GM20000 (cell line): ENCODE measurements around the gene SCD5.
"Not testable (repeated sequence)": the region's sequence is repeated elsewhere in the genome, so short reads cannot be mapped to it uniquely, and the experiment has no call there.

Experiments used
- DNase-seq: peaks from one replicate; pipeline ENCODE4 v3.0.0; 2012; ENCODE audit warnings: low spot score
- TF ChIP-seq, protein P1 (sequence below): IDR thresholded peaks from 2 replicates; pipeline ENCODE4 v1.5.1; 2012; ENCODE audit warnings: mild to moderate bottlenecking, control low read depth; ENCODE audit errors: extremely low read depth, missing control alignments

The SCD5 gene

DNA sequence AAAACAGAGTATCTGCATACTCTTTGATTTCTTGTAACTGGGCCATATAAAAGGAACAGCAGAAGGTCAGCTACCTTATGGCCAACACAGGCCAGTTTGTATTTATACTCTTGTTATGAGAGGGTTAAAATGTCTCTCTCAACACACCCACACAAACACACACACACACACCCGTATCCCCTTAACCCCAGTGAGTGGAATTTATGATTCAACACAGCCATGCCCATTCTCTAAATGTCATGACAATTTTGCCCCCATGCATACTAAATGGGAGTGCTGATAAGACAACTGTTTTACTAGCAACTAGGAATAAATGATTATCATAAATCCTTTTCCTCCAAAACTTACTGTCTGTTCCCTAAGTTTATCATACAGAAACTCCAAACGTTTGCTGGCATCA is 22.1 kb upstream of the SCD5 start:
- no peak for DNase-seq
- TF ChIP-seq, protein P1, sequence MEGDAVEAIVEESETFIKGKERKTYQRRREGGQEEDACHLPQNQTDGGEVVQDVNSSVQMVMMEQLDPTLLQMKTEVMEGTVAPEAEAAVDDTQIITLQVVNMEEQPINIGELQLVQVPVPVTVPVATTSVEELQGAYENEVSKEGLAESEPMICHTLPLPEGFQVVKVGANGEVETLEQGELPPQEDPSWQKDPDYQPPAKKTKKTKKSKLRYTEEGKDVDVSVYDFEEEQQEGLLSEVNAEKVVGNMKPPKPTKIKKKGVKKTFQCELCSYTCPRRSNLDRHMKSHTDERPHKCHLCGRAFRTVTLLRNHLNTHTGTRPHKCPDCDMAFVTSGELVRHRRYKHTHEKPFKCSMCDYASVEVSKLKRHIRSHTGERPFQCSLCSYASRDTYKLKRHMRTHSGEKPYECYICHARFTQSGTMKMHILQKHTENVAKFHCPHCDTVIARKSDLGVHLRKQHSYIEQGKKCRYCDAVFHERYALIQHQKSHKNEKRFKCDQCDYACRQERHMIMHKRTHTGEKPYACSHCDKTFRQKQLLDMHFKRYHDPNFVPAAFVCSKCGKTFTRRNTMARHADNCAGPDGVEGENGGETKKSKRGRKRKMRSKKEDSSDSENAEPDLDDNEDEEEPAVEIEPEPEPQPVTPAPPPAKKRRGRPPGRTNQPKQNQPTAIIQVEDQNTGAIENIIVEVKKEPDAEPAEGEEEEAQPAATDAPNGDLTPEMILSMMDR: no peak

DNA sequence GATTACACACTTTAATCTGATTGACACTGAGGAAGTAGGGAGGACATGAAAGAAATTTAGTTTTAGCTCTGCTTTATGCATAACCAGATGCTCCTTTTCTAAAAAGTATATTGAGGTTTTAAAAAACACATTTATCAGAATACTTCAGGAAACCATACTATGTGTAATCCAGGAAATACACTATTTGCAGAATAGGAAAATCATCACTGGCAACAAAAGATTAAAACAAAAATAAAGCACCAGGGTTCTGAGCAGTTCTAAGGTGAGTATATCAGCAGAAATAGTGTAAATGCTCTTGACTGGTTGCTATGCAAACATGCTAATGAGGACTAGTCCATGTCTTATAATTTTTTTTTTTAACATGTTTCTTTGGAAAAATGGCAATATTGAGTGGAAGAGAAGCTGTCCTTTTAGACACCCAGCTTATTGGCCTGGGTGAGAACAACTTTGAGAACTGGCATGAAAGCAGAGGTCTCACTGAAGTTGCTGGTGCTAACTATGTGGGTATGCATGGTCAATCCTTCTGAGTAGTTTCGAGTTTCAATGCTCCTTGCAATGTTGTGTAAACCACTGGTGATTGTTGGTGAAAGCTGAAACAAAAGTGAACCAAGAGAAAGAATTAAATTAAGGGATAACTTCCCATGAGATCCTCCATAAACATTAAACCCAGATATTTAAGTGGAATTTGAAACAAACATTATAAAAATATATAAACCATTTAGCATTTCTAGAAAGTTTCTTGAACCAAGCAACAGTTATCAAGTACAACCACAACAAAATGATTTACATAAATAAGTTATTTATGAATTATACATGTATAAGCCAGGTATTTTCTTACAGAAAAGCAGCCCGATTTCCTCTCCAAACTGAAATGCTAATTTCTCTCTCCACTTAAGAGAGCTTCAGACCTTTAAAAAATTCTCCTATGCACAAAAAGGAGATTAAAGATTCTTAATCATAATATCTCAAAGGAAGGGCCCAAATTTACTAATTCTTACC is 20.4 kb upstream of the SCD5 start:
- DNase-seq: no peak
- TF ChIP-seq, protein P1: no peak

DNA sequence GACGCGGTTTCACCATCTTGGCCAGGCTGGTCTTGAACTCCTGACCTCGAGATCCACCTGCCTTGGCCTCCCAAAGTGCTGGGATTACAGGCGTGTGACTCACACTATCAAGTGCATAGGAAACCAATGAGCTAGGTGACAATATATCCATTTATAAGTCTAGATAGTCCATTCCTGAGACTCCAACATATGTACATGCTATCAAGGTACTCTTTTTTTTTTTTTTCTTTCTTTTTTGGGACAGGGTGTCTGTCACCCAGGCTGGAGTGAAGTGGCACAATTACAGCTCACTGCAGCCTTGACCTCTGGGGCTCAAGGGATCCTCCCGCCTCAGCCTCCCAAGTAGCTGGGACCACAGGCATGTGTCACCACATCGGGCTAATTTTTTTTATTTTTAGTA is 18.3 kb upstream of the SCD5 start:
- DNase-seq: not testable (repeated sequence)

DNA sequence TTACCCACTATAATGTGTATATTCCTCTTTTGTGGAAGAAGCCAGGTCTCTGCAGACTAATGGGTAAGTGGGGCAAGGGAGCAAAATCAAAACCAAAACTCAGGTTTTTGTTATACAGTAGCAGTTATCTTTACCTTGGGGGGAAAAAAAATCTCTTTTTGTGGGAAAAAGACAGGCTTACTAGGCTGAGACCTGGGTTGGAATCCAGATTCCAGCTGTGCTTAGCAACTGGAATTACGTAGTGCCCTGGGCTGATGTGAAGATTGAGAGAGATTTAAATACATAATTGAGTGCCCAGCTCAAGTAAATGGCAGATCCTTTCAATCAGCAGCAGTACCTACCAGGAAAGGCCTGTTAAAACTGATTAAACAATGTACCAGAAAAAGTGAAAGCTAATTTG is 15.4 kb upstream of the SCD5 start:
- TF ChIP-seq, protein P1: no peak

DNA sequence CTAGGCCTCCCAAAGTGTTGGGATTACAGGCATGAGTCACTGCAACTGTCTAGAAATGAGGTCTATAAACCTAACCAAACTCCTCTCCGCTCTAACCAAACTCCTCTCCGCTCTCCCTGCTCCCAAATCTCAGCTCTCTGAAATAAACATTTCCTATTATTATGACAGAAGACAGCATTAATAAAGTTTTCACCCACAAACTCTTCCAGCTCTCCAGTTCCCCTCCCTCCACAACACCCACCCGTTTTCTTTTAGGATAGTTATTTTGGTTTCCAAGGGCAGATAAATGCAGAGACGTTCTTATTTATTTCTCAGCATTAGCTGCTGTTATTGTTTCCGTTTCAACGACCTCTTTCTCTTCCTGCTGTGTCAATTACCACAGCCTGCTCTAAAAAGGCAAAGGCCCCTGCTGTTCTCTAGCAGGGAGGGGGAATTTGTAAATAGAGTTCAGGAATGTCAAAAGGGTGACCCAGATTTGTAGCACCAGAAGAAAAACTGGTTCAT is 13.3 kb upstream of the SCD5 start:
- DNase-seq: no peak
- TF ChIP-seq, protein P1: no peak

More for the DNA sequence above, 15.4 kb upstream of the SCD5 start:
- DNase-seq: no peak

DNA sequence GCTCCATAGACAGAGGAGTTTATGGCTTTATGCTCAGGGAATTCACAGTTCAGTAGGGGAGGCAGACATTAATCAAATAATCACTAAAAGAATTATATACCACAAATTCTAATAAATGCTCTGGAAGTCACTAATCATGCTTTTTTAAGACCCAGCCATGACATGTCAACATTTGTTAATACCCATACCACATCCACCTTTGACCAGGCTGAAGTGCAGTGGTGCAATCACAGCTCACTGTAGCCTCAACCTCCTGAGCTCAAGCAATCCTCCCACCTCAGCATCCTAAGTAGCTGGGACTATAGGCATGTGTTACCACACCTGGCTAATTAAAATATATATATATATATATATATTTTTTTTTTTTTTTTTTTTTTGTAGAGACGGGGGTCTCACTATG is 12.8 kb upstream of the SCD5 start:
- DNase-seq: no peak
- TF ChIP-seq, protein P1: no peak

DNA sequence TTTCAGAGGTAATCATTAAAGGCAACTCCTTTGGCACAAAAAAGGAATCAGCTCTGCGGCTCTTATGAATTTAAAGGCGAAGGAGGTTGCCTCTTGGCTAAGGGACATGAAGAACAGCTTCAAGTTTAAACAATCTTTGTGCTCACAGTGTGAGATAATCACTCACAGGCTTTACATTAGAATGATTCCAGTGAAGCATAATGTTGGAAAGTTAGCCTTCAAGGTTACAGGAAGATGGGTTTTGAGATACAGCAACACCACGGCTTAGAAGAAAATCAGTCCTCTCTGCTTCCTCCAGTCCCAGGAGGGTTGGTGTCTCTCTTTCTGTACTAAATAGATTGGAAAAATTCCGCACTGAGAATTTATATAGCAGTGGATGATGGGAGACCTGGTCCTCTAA is 11.6 kb upstream of the SCD5 start:
- TF ChIP-seq, protein P1: no peak
- no peak for DNase-seq

DNA sequence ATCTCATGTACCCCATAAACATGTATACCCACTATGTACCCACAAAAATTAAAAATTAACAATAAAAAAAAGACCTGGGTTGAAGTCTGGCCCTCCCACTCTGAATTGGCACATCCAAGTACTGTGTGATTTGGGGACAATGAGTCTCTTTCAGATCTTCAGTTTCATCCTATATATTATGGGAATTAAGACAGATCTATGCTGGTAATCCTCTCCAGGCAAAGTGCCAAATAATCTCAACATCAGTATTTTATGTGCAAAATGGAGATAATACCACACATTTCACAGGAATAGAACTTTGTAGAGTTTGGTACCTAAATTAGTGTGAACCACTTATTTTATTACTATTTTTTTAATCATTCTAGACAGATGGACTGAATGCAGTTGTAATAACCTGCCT is 11.0 kb upstream of the SCD5 start:
- TF ChIP-seq, protein P1: no peak
- no peak for DNase-seq
